Natural killer cell (primary cell): ENCODE measurements around the gene QDPR. TPM values are rescaled to one million over a fixed set of nuclear protein-coding genes. Genes with fewer than 3 reads are reported as not detected.

ENCODE experiments used
- ATAC-seq, 3 donors: fragments of 150-1000 bp in 2 of 3; fragments of 200-7000 bp in 1 of 3; cut with Tn5 transposase; 1 replicate in 1 of 3; 2 replicates in 2 of 3; pipeline ENCODE4 v1.10.0; 2021; ENCODE audit warnings: mild to moderate bottlenecking in 2 of 3, moderate library complexity in 2 of 3
- DNase-seq, 2 donors: peaks; one replicate each; pipeline versions ENCODE4 v3.0.0 to v3.0.0-alpha.2; 2013 to 2021; ENCODE audit warnings: mixed read lengths in 1 of 2
- H3K27ac ChIP-seq: one replicate; pipeline ENCODE4 v1.5.1; 2013; ENCODE audit warnings: mild to moderate bottlenecking, low read length
- H3K27me3 ChIP-seq: one replicate; pipeline ENCODE4 v1.6.1; 2013; ENCODE audit warnings: low read length; ENCODE audit not compliant: control insufficient read depth, insufficient read depth
- H3K36me3 ChIP-seq: one replicate; pipeline ENCODE4 v1.6.1; 2013; ENCODE audit warnings: low read length; ENCODE audit not compliant: control insufficient read depth, insufficient read depth
- H3K4me1 ChIP-seq: one replicate; pipeline ENCODE4 v1.6.1; 2013; ENCODE audit warnings: low read length; ENCODE audit not compliant: control insufficient read depth, insufficient read depth
- H3K4me3 ChIP-seq: one replicate; pipeline ENCODE4 v1.5.1; 2013; ENCODE audit warnings: low read length
- H3K9me3 ChIP-seq: one replicate; pipeline ENCODE4 v1.6.1; 2013; ENCODE audit warnings: low read length; ENCODE audit not compliant: control insufficient read depth, insufficient read depth
- H3K27ac Mint-ChIP-seq, 2 donors: one replicate each; pipeline ENCODE4 v1.8.0; 2022; ENCODE audit warnings: mild to moderate bottlenecking in 2 of 2, mixed read lengths in 2 of 2, moderate library complexity in 1 of 2
- H3K27me3 Mint-ChIP-seq, 2 donors: one replicate each; pipeline ENCODE4 v1.8.0; 2022; ENCODE audit warnings: low read depth in 2 of 2, mixed read lengths in 2 of 2
- H3K36me3 Mint-ChIP-seq: one replicate; pipeline ENCODE4 v1.8.0; 2022; ENCODE audit warnings: mixed read lengths
- H3K4me1 Mint-ChIP-seq, 2 donors: one replicate each; pipeline ENCODE4 v1.8.0; 2022; ENCODE audit warnings: mixed read lengths in 2 of 2
- H3K4me3 Mint-ChIP-seq: one replicate; pipeline ENCODE4 v1.8.0; 2022; ENCODE audit warnings: mild to moderate bottlenecking, moderate library complexity, mixed read lengths
- H3K9me3 Mint-ChIP-seq, 2 donors: one replicate each; pipeline ENCODE4 v1.8.0; 2022; ENCODE audit warnings: mixed read lengths in 2 of 2
- CTCF ChIP-seq: fragments of 200-600 bp; IDR thresholded peaks from one replicate; pipeline ENCODE4 v1.8.0; 2022; ENCODE audit warnings: antibody characterized with exemption
- WGBS: methylation state at CpG from one replicate; pipeline ENCODE4 v1.1.7; 2013; ENCODE audit warnings: missing lambda C conversion rate; ENCODE audit not compliant: insufficient coverage; 5-methylcytosine and 5-hydroxymethylcytosine counted together
- intact Hi-C: fragments of 100-400 bp; cut with micrococcal nuclease; formaldehyde crosslinking; loops from one replicate; pipeline ENCODE4 v1.14.2; 2022
- total RNA-seq, 4 donors: library from RNA; stranded (reverse); fragments of 120-200 nt in 1 of 4; gene quantifications; one replicate each; pipeline versions ENCODE4 v1.2.3 to v1.2.4, GENCODE V29; 2013 to 2022

QDPR gene
- total RNA-seq, 3 donors from 2014 or later (not counting 1 experiment from before 2014, with no cell fraction given) = 8.8 to 13.2 (median 12.4) TPM

- H3K27ac ChIP-seq = no peak overlapping the region
- H3K27me3 ChIP-seq = no peaks in the 10 kb centered on the region
- no peak for DNase-seq
- Mint-ChIP-seq H3K4me3 (no peak overlapping the region), H3K4me1 (peaks cover 5 to 7% of the 10 kb centered on the region in 2 donors), H3K9me3 (no peaks in the 10 kb centered on the region), H3K27ac (no peak overlapping the region), H3K27me3 (no peaks in the 10 kb centered on the region), H3K36me3 (peaks cover 20% of the 10 kb centered on the region)
- ATAC-seq = no peak
- peaks cover 24% of the 10 kb centered on the region for H3K36me3 ChIP-seq
- TF ChIP-seq CTCF = no peak
- 92% methylated on average over 10 of the region's 10 CpGs for WGBS
- H3K4me1 ChIP-seq = no peaks in the 10 kb centered on the region
- H3K4me3 ChIP-seq = no peak overlapping the region
- intact Hi-C loops = no loop called here
- no peaks in the 10 kb centered on the region for H3K9me3 ChIP-seq
Observed at GRCh38 chr4:17494258-17495190, 17.4 kb downstream of the QDPR start.

GRCh38 chr4:17493619-17494018, 18.3 kb downstream of the QDPR start:
- no peaks in the 10 kb centered on the region for H3K27me3 ChIP-seq
- H3K4me3 ChIP-seq = no peak overlapping the region
- H3K36me3 Mint-ChIP-seq = peaks cover 20% of the 10 kb centered on the region
- H3K9me3 ChIP-seq = no peaks in the 10 kb centered on the region
- no peak for TF ChIP-seq CTCF
- no peak for DNase-seq
- H3K4me3 Mint-ChIP-seq = no peak overlapping the region
- WGBS = 58% methylated on average over 3 of the region's 4 CpGs
- intact Hi-C loops = no loop called here
- no peak overlapping the region for H3K27ac ChIP-seq
- H3K4me1 Mint-ChIP-seq = peaks cover 4 to 5% of the 10 kb centered on the region in 2 donors
- ATAC-seq = no peak
- no peaks in the 10 kb centered on the region for H3K4me1 ChIP-seq
- H3K27me3 Mint-ChIP-seq = no peaks in the 10 kb centered on the region
- H3K27ac Mint-ChIP-seq = no peak overlapping the region
- no peaks in the 10 kb centered on the region for H3K9me3 Mint-ChIP-seq
- H3K36me3 ChIP-seq = peaks cover 20% of the 10 kb centered on the region

GRCh38 chr4:17492876-17493275, 19.0 kb downstream of the QDPR start:
- H3K27ac Mint-ChIP-seq = no peak overlapping the region
- peaks cover 15% of the 10 kb centered on the region for H3K36me3 Mint-ChIP-seq
- no peak overlapping the region for H3K4me3 ChIP-seq
- 89% methylated on average over 2 of the region's 2 CpGs for WGBS
- no peaks in the 10 kb centered on the region for H3K27me3 ChIP-seq
- no peak for TF ChIP-seq CTCF
- no peaks in the 10 kb centered on the region for H3K9me3 Mint-ChIP-seq
- intact Hi-C loops = no loop called here
- H3K36me3 ChIP-seq = peaks cover 21% of the 10 kb centered on the region
- no peak overlapping the region for H3K4me3 Mint-ChIP-seq
- H3K4me1 ChIP-seq = no peaks in the 10 kb centered on the region
- H3K9me3 ChIP-seq = no peaks in the 10 kb centered on the region
- DNase-seq = no peak
- H3K27me3 Mint-ChIP-seq = no peaks in the 10 kb centered on the region
- no peak overlapping the region for H3K27ac ChIP-seq
- peaks cover 0 to 5% of the 10 kb centered on the region in 2 donors for H3K4me1 Mint-ChIP-seq
- no peak for ATAC-seq
